Hepatocyte (in vitro differentiated cells): ENCODE data around the gene PAPSS1.
"Not testable (repeated sequence)": the region's sequence is repeated elsewhere in the genome, so short reads cannot be mapped to it uniquely, and the experiment has no call there.

Experiments
- EZH2 ChIP-seq: fragments of 200-600 bp; sonication (generic); IDR thresholded peaks from 2 replicates; pipeline ENCODE4 v1.6.1; 2016; ENCODE audit warnings: antibody characterized with exemption, mild to moderate bottlenecking, borderline replicate concordance
- TF ChIP-seq, protein P1 (sequence below): fragments of 200-600 bp; sonication (generic); IDR thresholded peaks from 2 replicates; pipeline ENCODE4 v1.5.1; 2016; ENCODE audit warnings: antibody characterized with exemption, mild to moderate bottlenecking; ENCODE audit not compliant: poor library complexity

- TF ChIP-seq, protein P1, sequence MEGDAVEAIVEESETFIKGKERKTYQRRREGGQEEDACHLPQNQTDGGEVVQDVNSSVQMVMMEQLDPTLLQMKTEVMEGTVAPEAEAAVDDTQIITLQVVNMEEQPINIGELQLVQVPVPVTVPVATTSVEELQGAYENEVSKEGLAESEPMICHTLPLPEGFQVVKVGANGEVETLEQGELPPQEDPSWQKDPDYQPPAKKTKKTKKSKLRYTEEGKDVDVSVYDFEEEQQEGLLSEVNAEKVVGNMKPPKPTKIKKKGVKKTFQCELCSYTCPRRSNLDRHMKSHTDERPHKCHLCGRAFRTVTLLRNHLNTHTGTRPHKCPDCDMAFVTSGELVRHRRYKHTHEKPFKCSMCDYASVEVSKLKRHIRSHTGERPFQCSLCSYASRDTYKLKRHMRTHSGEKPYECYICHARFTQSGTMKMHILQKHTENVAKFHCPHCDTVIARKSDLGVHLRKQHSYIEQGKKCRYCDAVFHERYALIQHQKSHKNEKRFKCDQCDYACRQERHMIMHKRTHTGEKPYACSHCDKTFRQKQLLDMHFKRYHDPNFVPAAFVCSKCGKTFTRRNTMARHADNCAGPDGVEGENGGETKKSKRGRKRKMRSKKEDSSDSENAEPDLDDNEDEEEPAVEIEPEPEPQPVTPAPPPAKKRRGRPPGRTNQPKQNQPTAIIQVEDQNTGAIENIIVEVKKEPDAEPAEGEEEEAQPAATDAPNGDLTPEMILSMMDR, result not testable (repeated sequence)
- not testable (repeated sequence) for TF ChIP-seq EZH2
These were observed 3.3 kb upstream of the PAPSS1 start for GRCh38 chr4:107723331-107723730.
